GM04503 (cell line): ENCODE measurements around the gene PLSCR4.
"Not testable (repeated sequence)": the region's sequence is repeated elsewhere in the genome, so short reads cannot be mapped to it uniquely, and the experiment has no call there.

Experiments used
- DNase-seq: peaks from one replicate; pipeline ENCODE4 v3.0.0-alpha.2; 2012; ENCODE audit warnings: low read depth

The PLSCR4 gene

GRCh38 chr3:146246526-146246925 lies 4.4 kb downstream of the PLSCR4 start:
- no peak for DNase-seq

GRCh38 chr3:146243559-146243958 lies 7.3 kb downstream of the PLSCR4 start:
- no peak for DNase-seq

DNA sequence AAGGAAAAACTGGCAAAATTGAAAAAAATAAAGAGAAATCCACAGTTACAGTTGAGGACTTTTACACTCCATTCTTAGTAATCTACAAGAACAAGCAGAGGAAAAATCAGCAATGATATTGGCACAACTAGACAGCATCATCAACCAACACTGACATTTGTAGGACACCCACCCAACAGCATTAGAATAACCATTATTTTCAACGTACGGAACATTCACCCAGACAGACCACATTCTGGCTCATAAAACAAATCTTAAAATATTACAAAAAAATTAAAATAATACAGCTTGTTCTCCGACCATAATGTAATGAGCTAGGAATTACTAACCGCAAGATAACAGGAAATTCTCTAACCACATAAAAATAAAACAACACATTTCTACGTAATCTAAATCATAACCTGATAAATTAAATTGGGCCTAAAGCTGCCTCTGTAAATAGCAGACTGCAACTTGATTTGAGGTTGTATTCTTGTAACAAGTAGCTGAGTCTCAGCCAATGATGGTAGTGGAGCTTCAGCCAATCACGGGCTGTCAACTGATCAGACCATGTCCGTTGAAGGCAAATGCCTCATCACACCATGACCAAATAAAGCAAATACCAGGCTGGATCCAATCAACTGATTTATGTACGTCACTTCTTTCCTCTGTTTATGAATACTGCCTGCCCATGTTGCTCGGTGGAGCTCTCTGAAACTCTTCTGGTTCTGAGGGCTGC lies 9.2 kb downstream of the PLSCR4 start:
- no peak for DNase-seq

- DNase-seq = no peak
Observed at GRCh38 chr3:146233487-146233886, 17.4 kb downstream of the PLSCR4 start.

- no peak for DNase-seq
Observed at GRCh38 chr3:146227486-146227885, 23.4 kb downstream of the PLSCR4 start.

GRCh38 chr3:146226881-146227280 lies 24.0 kb downstream of the PLSCR4 start:
- no peak for DNase-seq

DNA sequence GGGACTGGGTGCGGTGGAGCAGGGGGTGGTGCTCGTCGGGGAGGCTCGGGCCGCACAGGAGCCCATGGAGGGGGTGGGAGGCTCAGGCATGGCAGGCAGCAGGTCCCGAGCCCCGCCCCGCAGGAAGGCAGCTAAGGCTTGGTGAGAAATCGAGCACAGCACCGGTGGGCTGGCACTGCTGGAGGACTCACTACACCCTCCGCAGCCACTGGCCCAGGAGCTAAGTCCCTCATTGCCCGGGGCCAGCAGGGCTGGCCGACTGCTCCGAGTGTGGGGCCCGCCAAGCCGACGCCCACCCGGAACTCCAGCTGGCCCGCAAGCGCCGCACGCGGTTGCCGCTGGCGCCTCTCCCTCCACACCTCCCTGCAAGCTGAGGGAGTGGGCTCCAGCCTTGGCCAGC lies 25.4 kb downstream of the PLSCR4 start:
- not testable (repeated sequence) for DNase-seq

GRCh38 chr3:146223401-146224373 lies 27.2 kb downstream of the PLSCR4 start:
- no peak for DNase-seq

DNA sequence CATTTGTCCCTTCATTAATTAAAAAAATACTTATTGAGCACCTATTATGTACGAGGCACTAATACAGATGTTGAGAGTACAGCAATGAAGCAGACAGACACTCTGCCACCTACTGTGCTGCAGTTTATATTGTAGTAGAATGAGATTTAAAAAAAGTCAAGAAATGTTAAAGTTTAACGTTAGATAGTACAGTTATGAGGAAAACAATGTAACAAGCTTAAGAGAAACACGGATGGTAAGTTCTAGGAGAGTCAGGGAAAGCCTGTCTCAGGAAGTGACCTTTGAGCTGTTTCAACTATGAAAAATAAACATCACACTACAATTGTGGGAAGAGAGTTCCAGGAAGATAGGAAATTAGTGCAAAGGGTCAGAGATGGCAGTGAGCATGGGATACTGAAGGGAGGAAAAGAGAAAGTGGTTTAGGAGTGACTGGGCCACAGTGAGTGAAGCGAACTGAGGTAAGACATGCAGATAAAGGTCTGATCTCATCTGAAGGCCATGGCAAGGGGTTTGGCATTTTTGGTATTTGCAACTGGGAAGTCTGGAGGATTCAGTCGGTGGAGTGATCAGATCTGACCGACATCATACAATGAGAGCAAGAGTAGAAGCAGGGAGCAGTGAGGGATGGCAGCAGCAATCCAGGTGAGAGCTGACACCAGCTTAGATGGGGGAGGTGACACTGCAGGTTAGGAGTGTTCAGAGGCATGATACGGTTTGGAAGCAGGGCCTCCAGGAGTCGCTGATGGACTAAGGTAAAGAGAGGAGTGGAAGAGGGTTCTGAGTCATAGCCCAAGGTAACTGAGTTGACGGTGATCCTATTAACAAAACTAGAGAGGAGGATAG lies 28.5 kb downstream of the PLSCR4 start:
- no peak for DNase-seq

DNA sequence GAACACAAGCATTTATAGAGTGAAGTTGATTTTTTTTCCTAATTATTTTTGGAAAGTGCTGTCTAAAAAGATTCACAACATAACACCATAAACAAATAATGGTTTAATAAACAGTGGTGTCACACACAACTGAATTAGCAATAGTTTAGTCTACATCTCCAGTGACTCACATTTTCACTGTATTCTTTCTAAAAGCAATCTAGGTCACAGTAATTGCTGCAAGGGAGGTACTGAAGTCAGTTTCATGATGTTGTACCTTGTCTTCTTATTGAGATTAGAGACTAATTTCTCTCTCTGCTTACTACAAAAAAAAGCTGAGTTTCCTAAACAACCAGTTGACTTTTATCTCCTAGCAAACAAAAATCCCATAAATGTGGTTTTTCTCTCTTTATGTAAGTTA lies 29.6 kb downstream of the PLSCR4 start:
- no peak for DNase-seq

GRCh38 chr3:146218880-146219866 lies 31.7 kb downstream of the PLSCR4 start:
- DNase-seq = no peak

GRCh38 chr3:146217324-146217723 lies 33.6 kb downstream of the PLSCR4 start:
- no peak for DNase-seq

- DNase-seq = no peak
Observed at GRCh38 chr3:146214493-146214892, 36.4 kb downstream of the PLSCR4 start.

- DNase-seq = no peak
Observed at GRCh38 chr3:146209371-146209770, 41.5 kb downstream of the PLSCR4 start.

DNA sequence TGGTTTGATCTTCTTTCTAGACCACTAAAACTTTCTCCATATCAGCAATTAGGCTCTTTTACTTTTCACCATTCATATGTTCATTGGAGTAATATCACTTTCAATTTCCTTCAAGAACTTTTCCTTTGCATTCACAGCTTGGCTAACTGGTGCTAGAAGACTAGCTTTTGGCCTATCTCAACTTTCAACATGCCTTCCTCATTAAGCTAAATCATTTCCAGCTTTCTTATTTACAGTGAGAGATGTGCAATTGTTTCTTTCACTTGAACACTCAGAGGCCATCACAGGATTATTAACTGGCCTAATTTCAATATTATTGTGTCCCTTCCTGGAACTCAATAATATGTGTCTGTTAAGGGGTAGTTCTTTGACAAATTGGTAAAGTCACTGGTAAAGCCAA lies 47.1 kb downstream of the PLSCR4 start:
- no peak for DNase-seq

DNA sequence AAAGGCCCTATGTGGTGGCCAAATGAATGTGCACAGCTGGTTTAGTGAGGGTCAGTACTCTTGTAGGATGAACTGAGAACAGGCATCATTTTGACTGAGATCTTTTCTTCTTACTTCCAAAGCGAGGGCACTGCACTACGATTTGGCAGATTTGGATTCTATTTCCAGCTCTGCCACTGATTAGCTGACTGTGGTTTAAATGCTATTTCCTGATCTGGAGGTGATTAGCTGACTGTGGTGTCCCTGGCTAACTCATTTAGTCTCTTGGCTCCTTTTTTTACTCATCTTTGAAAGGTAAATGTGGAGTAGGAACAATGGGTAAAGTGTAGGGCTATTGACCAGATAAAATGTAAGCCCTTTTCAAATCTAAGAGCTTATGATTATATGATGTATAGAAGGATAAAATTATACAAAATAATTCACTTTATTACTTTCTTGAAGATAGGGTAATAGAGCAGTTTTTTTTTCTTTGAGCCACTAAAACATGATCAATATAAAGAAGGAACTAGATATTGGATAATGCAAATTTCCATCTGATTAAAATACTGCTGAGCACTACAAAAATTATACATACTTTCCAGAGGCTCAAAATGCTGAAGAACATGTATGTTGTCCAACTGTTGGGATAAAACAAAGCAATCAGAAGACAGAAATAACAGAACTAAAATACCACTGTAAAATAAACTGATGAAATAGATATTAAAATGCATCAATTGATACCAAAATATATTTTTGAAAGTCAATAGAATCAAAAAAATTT lies 50.3 kb downstream of the PLSCR4 start:
- DNase-seq = no peak

DNA sequence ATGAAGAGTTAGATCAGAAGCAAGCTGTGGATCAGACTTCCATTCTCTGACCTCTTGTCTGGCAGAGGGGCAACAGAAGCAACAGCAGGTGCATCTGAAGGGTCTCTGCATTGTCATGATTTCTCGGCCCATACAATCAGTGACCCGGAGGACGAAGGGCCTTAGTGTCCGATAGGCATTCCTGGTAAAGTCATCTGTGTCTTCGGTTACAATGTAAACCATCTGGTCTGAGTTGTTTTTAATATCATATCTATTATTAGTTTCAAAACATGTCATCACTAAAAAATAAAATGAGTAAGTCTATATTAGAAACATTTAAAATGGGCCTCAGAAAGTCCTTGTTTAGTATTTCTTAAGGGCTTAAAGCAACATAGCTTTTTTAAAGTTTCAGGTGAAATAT lies 51.1 kb downstream of the PLSCR4 start:
- no peak for DNase-seq

- no peak for DNase-seq
Observed at GRCh38 chr3:146196789-146197188, 54.1 kb downstream of the PLSCR4 start.

GRCh38 chr3:146195605-146196004 lies 55.3 kb downstream of the PLSCR4 start:
- DNase-seq = no peak

DNA sequence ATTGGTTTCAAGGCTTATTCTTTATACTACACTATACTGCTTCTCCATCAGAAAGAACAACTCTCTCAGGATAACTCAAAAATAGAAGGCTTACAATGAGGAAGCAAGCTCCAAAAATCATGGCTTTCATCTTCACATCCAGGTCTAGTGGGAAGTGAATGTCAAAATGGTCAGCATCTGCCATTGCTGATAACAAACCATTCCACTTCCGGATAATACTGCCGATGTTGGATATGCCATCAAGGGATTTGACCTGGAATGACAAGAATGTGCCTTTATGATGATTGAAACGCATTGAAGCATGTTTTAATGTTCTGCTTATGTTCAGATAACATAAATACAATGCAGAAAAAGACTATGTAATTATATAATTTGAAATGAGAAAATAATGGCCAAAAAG lies 55.9 kb downstream of the PLSCR4 start:
- no peak for DNase-seq
